ENCODE data around the gene CIAO1. TPM values are rescaled to one million over a fixed set of nuclear protein-coding genes. Genes with fewer than 3 reads are reported as not detected.
"Not testable (repeated sequence)": the region's sequence is repeated elsewhere in the genome, so short reads cannot be mapped to it uniquely, and the experiment has no call there.

The CIAO1 gene
- 100 to 1,000 TPM in 3 of 6 donors, 10 to 100 TPM in 3; 69.0 to 169 (median 91.0) TPM for total RNA-seq

DNA sequence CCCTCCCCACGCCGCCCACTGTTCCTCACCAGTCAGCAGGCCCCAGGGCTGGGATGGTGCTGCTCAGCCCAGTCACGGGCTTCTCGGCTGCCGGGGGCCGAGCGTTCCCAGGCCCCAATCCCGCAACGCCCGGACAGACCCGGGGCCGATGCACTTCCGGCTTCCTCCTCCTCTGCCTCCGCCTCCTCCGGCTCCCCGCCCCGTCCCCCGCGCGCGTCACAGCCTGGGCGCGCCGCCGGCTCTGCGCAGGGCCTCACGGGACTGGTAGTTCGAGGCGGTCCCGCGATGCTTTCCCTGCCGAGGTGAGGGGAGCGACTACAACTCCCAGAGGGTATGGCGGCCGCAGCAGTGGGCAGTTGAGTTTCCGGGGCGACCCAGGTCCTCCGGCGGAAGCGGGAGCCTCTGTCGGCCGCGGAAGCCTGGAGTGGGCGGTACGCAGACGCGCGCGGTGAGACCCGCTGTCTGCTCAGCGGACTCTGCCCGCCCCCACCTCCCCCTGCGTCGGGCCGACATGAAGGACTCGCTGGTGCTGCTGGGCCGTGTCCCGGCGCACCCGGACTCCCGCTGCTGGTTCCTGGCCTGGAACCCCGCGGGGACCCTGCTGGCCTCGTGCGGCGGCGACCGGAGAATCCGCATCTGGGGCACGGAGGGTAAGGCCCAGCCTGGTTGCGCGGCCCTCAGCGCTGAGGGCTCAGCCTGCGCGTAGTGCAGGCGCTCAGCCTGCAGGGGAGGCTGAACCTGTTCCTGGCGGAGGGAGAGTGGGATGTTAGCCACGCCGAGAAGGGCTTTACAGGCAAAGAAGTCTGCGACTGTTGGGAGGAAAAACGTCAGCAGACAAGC lies at the start of gene CIAO1, which contains the start of gene TMEM127:
CIAO1 (plus strand) TSS at position 386 of the 840 bp plus-strand sequence; CDS start at position 512, 126 bp downstream.
TMEM127 (minus strand) TSS at position 158 of the 840 bp plus-strand sequence. CDS start 616 bp downstream, outside the sequence.
- Histone ChIP-seq H3K27me3 (no peaks in the 10 kb centered on the region), H3K9me3 (no peaks in the 10 kb centered on the region), H3K4me1 (peaks cover 34 to 47% (median 38%) of the 10 kb centered on the region in 4 donors), H3K36me3 (peaks cover 15 to 49% (median 28%) of the 10 kb centered on the region in 4 donors), H3K4me3 (peak within 1 kb of the TSS; percentile 74 to 98 (median 92)), H3K27ac (peak within 1 kb of the TSS; percentile 89 to 99 (median 96))
- WGBS, 2 donors: 0% methylated on average over 8 to 17 of the region's 81 CpGs
- peak in 3 of 4 donors; percentile 79 to 98 (median 93) for TF ChIP-seq POLR2A (IDR thresholded peaks at IDR 0.05)
- peak; percentile 89 to 95 for TF ChIP-seq POLR2AphosphoS5 (IDR thresholded peaks at IDR 0.05)
- no peak for TF ChIP-seq EP300 (IDR thresholded peaks at IDR 0.05)
- TF ChIP-seq, protein P1, sequence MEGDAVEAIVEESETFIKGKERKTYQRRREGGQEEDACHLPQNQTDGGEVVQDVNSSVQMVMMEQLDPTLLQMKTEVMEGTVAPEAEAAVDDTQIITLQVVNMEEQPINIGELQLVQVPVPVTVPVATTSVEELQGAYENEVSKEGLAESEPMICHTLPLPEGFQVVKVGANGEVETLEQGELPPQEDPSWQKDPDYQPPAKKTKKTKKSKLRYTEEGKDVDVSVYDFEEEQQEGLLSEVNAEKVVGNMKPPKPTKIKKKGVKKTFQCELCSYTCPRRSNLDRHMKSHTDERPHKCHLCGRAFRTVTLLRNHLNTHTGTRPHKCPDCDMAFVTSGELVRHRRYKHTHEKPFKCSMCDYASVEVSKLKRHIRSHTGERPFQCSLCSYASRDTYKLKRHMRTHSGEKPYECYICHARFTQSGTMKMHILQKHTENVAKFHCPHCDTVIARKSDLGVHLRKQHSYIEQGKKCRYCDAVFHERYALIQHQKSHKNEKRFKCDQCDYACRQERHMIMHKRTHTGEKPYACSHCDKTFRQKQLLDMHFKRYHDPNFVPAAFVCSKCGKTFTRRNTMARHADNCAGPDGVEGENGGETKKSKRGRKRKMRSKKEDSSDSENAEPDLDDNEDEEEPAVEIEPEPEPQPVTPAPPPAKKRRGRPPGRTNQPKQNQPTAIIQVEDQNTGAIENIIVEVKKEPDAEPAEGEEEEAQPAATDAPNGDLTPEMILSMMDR (IDR thresholded peaks at IDR 0.05): peak in 5 of 6 experiments; percentile 32 to 81 (median 70)
- DNase-seq (peak; percentile 100), ATAC-seq (ENCODE audit: low FRiP score in 2 of 2) (peak; percentile 98 to 99)

DNA sequence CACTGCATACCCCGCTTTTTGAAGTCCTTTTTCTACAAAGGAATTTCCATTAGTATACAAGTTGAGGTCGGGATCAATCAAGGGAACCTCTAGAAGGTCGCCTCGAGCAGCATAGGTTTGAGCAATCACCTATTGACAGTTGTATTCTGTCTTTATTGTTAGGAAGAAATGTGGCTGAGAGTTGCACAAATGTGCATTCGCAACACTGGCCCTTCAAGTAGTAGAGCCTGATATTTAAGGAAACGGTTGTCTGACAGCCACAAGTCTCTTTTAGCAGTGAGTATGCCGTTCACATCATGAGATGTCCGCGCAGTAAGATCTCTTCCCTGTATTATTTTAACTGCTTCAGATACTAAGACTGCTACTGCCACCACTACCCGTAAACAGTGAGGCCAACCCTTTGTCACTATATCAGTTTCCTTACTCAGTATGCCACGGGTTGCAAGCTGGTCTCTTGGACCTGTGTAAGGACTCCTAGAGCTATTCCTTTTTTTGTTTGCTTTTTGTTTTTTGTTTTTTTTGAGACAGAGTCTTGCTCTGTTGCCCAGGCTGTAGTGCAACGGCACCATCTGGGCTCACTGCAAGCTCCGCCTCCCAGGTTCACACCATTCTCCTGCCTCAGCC lies 47.4 kb upstream of the CIAO1 start:
- no peak overlapping the region for H3K4me3 ChIP-seq
- H3K4me1 ChIP-seq: no peaks in the 10 kb centered on the region
- DNase-seq (no peak), ATAC-seq (ENCODE audit: low FRiP score in 2 of 2) (no peak)
- no peak overlapping the region for H3K27ac ChIP-seq
- no peak for TF ChIP-seq POLR2A (IDR thresholded peaks at IDR 0.05)
- TF ChIP-seq, protein P1 (IDR thresholded peaks at IDR 0.05): no peak
- 81 to 87% methylated on average over 13 of the region's 13 CpGs for WGBS, 2 donors
- H3K27me3 ChIP-seq: no peaks in the 10 kb centered on the region
- H3K9me3 ChIP-seq: no peaks in the 10 kb centered on the region
- no peaks in the 10 kb centered on the region for H3K36me3 ChIP-seq

DNA sequence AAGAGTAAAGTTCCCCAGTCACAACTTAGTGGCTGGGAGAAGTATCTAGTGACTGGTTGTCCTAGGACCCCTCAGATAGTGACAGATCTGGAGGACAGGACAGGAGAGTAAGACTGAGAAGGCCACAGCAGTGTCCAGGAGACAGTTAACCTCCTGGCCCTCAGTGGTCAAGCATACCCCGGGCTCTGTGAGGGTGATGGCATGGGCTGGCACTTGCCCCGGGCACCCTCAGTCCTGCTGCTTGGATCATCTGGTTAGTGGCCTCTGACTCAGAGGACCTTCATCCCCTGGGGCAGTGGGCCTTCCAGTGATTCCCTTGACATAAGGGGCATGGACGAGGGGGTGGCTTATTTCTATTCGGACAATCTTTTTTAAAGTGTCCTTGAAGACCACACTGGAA lies 46.1 kb upstream of the CIAO1 start:
- ATAC-seq (ENCODE audit: low FRiP score in 2 of 2); H3K36me3 ChIP-seq; H3K4me3 ChIP-seq; H3K9me3 ChIP-seq; H3K27ac ChIP-seq; DNase-seq; H3K27me3 ChIP-seq; H3K4me1 ChIP-seq: not testable (repeated sequence)
- WGBS, 2 donors: 83 to 95% methylated on average over 3 to 4 of the region's 4 CpGs

DNA sequence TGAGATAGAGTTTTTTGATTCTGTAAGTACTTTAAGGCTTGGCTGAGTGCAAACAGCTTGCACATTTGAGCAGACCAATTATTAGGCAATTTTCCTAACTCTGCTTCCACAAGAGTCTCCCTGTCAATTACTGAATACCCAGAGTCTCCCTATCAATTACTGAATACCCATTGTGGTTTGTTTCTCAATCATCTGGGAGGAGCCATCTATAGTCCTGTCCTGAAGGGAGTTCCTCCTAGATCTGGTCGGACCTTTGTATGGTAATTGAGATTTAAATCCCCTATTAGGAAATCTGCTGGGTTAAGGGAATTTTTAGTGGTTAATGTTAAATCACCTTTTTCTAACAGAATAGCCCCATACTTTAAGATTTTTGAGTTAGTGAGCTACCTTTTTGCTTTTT lies 44.9 kb upstream of the CIAO1 start:
- H3K9me3 ChIP-seq; H3K27ac ChIP-seq; H3K4me3 ChIP-seq; DNase-seq; ATAC-seq (ENCODE audit: low FRiP score in 2 of 2); H3K36me3 ChIP-seq; H3K27me3 ChIP-seq; H3K4me1 ChIP-seq: not testable (repeated sequence)
- 58 to 78% methylated on average over 1 of the region's 1 CpG for WGBS, 2 donors

DNA sequence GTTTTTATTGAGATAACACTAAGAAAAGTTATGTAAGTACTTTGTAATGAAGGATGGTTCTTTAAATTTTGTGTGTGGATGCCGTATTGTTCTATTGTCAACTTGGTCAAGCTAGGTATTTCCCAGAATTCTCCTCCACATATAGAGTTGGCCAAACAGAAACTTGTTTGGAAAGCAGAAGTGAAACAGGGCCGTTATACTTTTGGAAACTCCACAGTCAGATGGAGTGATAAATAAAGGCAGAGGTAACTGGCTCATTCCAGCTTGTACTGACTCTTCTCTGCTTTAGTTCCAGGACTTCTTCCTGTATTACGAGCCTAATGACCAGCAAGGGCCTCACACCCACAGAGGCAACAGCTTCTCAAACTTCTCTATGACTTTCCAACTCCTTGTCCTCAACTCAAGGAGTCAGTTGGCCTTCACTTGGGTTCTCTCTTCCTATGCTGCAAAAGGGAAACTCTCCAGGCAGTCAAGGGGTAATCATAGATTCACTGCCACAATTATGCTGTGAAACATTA lies 41.0 kb upstream of the CIAO1 start:
- Histone ChIP-seq H3K4me3 (no peak overlapping the region), H3K27me3 (no peaks in the 10 kb centered on the region), H3K9me3 (no peaks in the 10 kb centered on the region), H3K27ac (peak overlapping the region in 2 of 4 donors; percentile 56 to 61), H3K36me3 (no peaks in the 10 kb centered on the region), H3K4me1 (peaks cover 0 to 6% (median 0%) of the 10 kb centered on the region in 4 donors)
- DNase-seq (no peak), ATAC-seq (ENCODE audit: low FRiP score in 2 of 2) (peak in 1 of 2 donors; percentile 57)
- TF ChIP-seq, protein P1 (IDR thresholded peaks at IDR 0.05): no peak
- TF ChIP-seq POLR2A (IDR thresholded peaks at IDR 0.05) (no peak), EP300 (IDR thresholded peaks at IDR 0.05) (no peak), POLR2AphosphoS5 (IDR thresholded peaks at IDR 0.05) (no peak)
- 42 to 44% methylated on average over 3 of the region's 3 CpGs for WGBS, 2 donors

All from upper lobe of left lung (tissue), 6 donors.